ENCODE results near the gene DAAM1.

DAAM1 gene

DNA sequence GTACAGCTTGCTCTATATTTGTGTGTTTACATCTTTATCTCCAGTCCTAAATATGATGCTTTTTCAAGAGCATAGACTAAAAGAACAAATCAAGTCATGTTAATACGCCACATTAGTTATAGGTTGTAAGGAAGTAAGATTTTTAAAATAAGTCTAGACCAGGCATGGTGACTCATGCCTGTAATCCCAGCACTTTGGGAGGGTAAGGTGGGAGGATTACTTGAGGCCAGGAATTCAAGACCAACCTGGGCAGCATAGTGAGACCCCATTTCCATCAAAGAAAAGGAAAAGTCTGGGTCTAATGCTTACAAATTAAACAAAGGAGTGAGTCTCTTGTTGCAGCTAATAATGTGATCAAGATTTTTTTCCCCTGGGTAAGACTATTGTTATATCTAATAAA, 157.9 kb downstream of the DAAM1 start:
- no peaks in the 10 kb centered on the region for H3K27me3 Mint-ChIP-seq (ENCODE audit: low read depth)
- peaks cover 38% of the 10 kb centered on the region for H3K4me1 Mint-ChIP-seq
- H3K36me3 Mint-ChIP-seq (ENCODE audit: low read depth), result peaks cover 34% of the 10 kb centered on the region
- no peaks in the 10 kb centered on the region for H3K9me3 Mint-ChIP-seq
- H3K27ac Mint-ChIP-seq, result no peak overlapping the region
- TF ChIP-seq, protein P1, sequence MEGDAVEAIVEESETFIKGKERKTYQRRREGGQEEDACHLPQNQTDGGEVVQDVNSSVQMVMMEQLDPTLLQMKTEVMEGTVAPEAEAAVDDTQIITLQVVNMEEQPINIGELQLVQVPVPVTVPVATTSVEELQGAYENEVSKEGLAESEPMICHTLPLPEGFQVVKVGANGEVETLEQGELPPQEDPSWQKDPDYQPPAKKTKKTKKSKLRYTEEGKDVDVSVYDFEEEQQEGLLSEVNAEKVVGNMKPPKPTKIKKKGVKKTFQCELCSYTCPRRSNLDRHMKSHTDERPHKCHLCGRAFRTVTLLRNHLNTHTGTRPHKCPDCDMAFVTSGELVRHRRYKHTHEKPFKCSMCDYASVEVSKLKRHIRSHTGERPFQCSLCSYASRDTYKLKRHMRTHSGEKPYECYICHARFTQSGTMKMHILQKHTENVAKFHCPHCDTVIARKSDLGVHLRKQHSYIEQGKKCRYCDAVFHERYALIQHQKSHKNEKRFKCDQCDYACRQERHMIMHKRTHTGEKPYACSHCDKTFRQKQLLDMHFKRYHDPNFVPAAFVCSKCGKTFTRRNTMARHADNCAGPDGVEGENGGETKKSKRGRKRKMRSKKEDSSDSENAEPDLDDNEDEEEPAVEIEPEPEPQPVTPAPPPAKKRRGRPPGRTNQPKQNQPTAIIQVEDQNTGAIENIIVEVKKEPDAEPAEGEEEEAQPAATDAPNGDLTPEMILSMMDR (IDR thresholded peaks at IDR 0.05; ENCODE audit: unreplicated experiment in 3 of 3), result no peak
- no peak overlapping the region for H3K4me3 Mint-ChIP-seq

DNA sequence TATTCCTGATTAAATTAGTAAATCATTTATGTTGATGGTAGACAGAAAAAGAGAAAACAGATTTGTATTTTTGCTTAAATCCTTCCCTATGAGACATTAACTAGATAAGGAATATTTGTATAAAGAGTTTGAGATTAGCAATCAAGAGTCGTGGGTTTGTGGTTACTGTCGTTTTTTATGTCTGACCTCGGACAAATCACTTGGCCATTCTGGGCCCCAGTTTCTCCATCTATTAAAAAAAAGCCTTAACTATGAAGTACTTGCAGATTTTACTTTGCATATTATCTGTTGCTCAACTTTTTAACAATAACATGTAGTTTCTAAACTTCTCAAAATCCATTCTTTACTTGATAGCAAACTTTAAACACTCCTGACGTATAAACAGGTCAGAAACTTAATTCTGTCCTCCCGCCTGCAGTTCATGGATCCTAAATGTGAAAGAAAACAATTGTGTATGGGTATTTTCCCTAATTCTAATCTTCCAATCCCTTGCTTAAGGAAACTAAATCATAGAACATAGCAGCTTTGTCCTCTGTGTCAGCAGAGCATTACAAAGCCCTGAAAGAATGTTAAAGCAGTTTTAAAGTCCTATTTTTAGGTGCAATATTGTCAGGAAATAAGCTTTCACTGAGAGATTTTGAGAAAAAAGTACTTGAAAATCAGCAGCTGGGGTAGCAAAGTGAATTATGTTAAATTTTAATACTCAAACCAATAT, 158.5 kb downstream of the DAAM1 start:
- TF ChIP-seq, protein P1 (IDR thresholded peaks at IDR 0.05; ENCODE audit: unreplicated experiment in 3 of 3), result no peak
- Mint-ChIP-seq H3K27me3 (ENCODE audit: low read depth) (no peaks in the 10 kb centered on the region), H3K4me1 (peaks cover 36% of the 10 kb centered on the region), H3K4me3 (no peak overlapping the region), H3K9me3 (no peaks in the 10 kb centered on the region), H3K36me3 (ENCODE audit: low read depth) (peaks cover 31% of the 10 kb centered on the region), H3K27ac (peak overlapping the region; percentile 29 to 44 (median 31))

GRCh38 chr14:59347511-59347900, 159.0 kb downstream of the DAAM1 start:
- Mint-ChIP-seq H3K9me3 (no peaks in the 10 kb centered on the region), H3K4me1 (peaks cover 35% of the 10 kb centered on the region), H3K4me3 (no peak overlapping the region), H3K27ac (peak overlapping the region; percentile 29 to 44 (median 31)), H3K36me3 (ENCODE audit: low read depth) (peaks cover 30% of the 10 kb centered on the region), H3K27me3 (ENCODE audit: low read depth) (no peaks in the 10 kb centered on the region)
- TF ChIP-seq, protein P1 (IDR thresholded peaks at IDR 0.05; ENCODE audit: unreplicated experiment in 3 of 3), result no peak

- Mint-ChIP-seq H3K4me3 (no peak overlapping the region), H3K4me1 (peaks cover 30% of the 10 kb centered on the region), H3K9me3 (no peaks in the 10 kb centered on the region), H3K27ac (no peak overlapping the region), H3K36me3 (ENCODE audit: low read depth) (peaks cover 26% of the 10 kb centered on the region), H3K27me3 (ENCODE audit: low read depth) (no peaks in the 10 kb centered on the region)
- TF ChIP-seq, protein P1 (IDR thresholded peaks at IDR 0.05; ENCODE audit: unreplicated experiment in 3 of 3), result no peak
Observed at GRCh38 chr14:59347915-59348314, 159.4 kb downstream of the DAAM1 start.

DNA sequence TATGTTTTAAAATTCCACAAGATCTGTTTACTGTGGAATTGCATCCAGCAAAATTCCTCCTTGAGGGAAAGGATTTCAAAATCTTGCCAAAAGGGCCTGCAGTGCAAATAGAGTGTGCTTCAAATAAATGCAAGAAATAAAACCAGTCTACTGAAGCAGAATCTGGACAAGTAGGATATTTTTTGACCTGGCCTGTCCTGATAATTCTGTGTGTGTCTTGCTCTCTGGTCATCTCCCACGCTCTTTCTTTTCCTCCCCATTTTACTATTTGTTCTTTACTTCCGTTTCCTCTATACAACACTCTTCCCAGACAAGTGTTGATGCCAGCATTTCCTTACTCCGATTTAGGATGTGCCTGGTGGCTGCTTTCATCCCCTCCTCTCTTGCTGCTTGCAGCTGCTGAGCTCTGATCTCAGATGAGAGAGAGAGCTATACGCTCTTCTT, 160.8 kb downstream of the DAAM1 start:
- H3K27ac Mint-ChIP-seq, result no peak overlapping the region
- H3K9me3 Mint-ChIP-seq, result no peaks in the 10 kb centered on the region
- H3K4me3 Mint-ChIP-seq, result no peak overlapping the region
- TF ChIP-seq, protein P1 (IDR thresholded peaks at IDR 0.05; ENCODE audit: unreplicated experiment in 3 of 3), result no peak
- H3K4me1 Mint-ChIP-seq, result peaks cover 22% of the 10 kb centered on the region
- H3K27me3 Mint-ChIP-seq (ENCODE audit: low read depth), result no peaks in the 10 kb centered on the region
- peaks cover 39% of the 10 kb centered on the region for H3K36me3 Mint-ChIP-seq (ENCODE audit: low read depth)

- Mint-ChIP-seq H3K4me3 (no peak overlapping the region), H3K9me3 (no peaks in the 10 kb centered on the region), H3K36me3 (ENCODE audit: low read depth) (peaks cover 51% of the 10 kb centered on the region), H3K4me1 (peaks cover 17% of the 10 kb centered on the region), H3K27me3 (ENCODE audit: low read depth) (no peaks in the 10 kb centered on the region), H3K27ac (no peak overlapping the region)
- TF ChIP-seq, protein P1 (IDR thresholded peaks at IDR 0.05; ENCODE audit: unreplicated experiment in 3 of 3), result no peak
Observed at GRCh38 chr14:59352961-59353360, 164.5 kb downstream of the DAAM1 start.

All from nephron (organoid).